Aortic smooth muscle cell (primary cell): ENCODE measurements around the gene SRBD1. TPM values are rescaled to one million over a fixed set of nuclear protein-coding genes. Genes with fewer than 3 reads are reported as not detected.

Source experiments
- total RNA-seq: library from RNA; depleted of rRNA; stranded (reverse); fragments of >200 nt; gene quantifications from 2 replicates; pipeline ENCODE4 v1.2.3, GENCODE V29; 2014

The SRBD1 gene
- total RNA-seq = 17.4 and 19.4 TPM in 2 replicates

GRCh38 chr2:45611020-45611859 is at the start of gene SRBD1:
Gene SRBD1, minus strand, starts transcription at chr2:45611267. Its CDS starts 5,826 bp downstream, at chr2:45605441.

GRCh38 chr2:45651415-45652089 is 40.5 kb upstream of the SRBD1 start, which contains the start of gene PRKCE:
Gene PRKCE, plus strand, starts transcription at chr2:45651675.

Other genes starting within 250 kb of the SRBD1 start
- 6.9 and 10.8 TPM in 2 replicates for gene PRKCE, start 40.4 kb upstream of the SRBD1 start, total RNA-seq